Measurements from ENCODE around the gene KCNG2. TPM values are rescaled to one million over a fixed set of nuclear protein-coding genes. Genes with fewer than 3 reads are reported as not detected.
A peak's percentile ranks its signal among the peaks of the same experiment; 100 is the strongest.

KCNG2 gene
- total RNA-seq, 2 experiments from 2014 or later = not detected

- Mint-ChIP-seq H3K27me3 (no peaks in the 10 kb centered on the region), H3K27ac (no peak overlapping the region), H3K4me3 (no peak overlapping the region), H3K9me3 (peaks cover 6% of the 10 kb centered on the region), H3K4me1 (peaks cover 10% of the 10 kb centered on the region), H3K36me3 (ENCODE audit: low read depth) (peaks cover 33% of the 10 kb centered on the region)
- CTCF ChIA-PET = interaction anchor here (1.0 kb wide), 1 partner anchor 254 kb away, joined by 3 read pairs; no protein-coding TSS in a partner anchor
- DNase-seq = peak; percentile 13
- POLR2A ChIA-PET = no interaction called here
Measured at GRCh38 chr18:79904357-79905147, 106.8 kb downstream of the KCNG2 start.

GRCh38 chr18:79905389-79905911 lies 107.7 kb downstream of the KCNG2 start:
- Mint-ChIP-seq H3K27me3 (no peaks in the 10 kb centered on the region), H3K36me3 (ENCODE audit: low read depth) (peaks cover 31% of the 10 kb centered on the region), H3K4me1 (peaks cover 10% of the 10 kb centered on the region), H3K9me3 (peaks cover 6% of the 10 kb centered on the region), H3K4me3 (no peak overlapping the region), H3K27ac (peak overlapping the region; percentile 52)
- ChIA-PET CTCF (interaction anchor here (1.0 kb wide), 1 partner anchor 253 kb away, joined by 3 read pairs; no protein-coding TSS in a partner anchor), POLR2A (no interaction called here)
- DNase-seq = no peak

GRCh38 chr18:79905993-79906392 lies 108.3 kb downstream of the KCNG2 start:
- peaks cover 30% of the 10 kb centered on the region for H3K36me3 Mint-ChIP-seq (ENCODE audit: low read depth)
- no peak overlapping the region for H3K4me3 Mint-ChIP-seq
- peaks cover 10% of the 10 kb centered on the region for H3K4me1 Mint-ChIP-seq
- H3K27ac Mint-ChIP-seq = peak overlapping the region; percentile 52
- ChIA-PET CTCF (interaction anchor here (0.6 to 1.0 kb wide), 2 partner anchors 15 to 253 kb away, joined by 3 read pairs; no protein-coding TSS in a partner anchor), POLR2A (no interaction called here)
- no peak for DNase-seq
- H3K9me3 Mint-ChIP-seq = peaks cover 6% of the 10 kb centered on the region
- no peaks in the 10 kb centered on the region for H3K27me3 Mint-ChIP-seq

GRCh38 chr18:79906706-79907105 lies 109.0 kb downstream of the KCNG2 start:
- POLR2A ChIA-PET = no interaction called here
- CTCF ChIA-PET = interaction anchor here (0.6 kb wide), 1 partner anchor 16 kb away, joined by 3 read pairs; no protein-coding TSS in a partner anchor
- peaks cover 28% of the 10 kb centered on the region for H3K36me3 Mint-ChIP-seq (ENCODE audit: low read depth)
- no peaks in the 10 kb centered on the region for H3K27me3 Mint-ChIP-seq
- no peak overlapping the region for H3K27ac Mint-ChIP-seq
- peaks cover 10% of the 10 kb centered on the region for H3K4me1 Mint-ChIP-seq
- DNase-seq = no peak
- H3K4me3 Mint-ChIP-seq = no peak overlapping the region
- peaks cover 2% of the 10 kb centered on the region for H3K9me3 Mint-ChIP-seq

GRCh38 chr18:79910563-79911343 lies 113.0 kb downstream of the KCNG2 start:
- H3K9me3 Mint-ChIP-seq = no peaks in the 10 kb centered on the region
- peaks cover 28% of the 10 kb centered on the region for H3K36me3 Mint-ChIP-seq (ENCODE audit: low read depth)
- ChIA-PET CTCF (no interaction called here), POLR2A (no interaction called here)
- DNase-seq = peak; percentile 11
- no peak overlapping the region for H3K27ac Mint-ChIP-seq
- peaks cover 12% of the 10 kb centered on the region for H3K4me1 Mint-ChIP-seq
- no peaks in the 10 kb centered on the region for H3K27me3 Mint-ChIP-seq
- H3K4me3 Mint-ChIP-seq = no peak overlapping the region

GRCh38 chr18:79911344-79912270 lies 113.9 kb downstream of the KCNG2 start:
- Mint-ChIP-seq H3K27me3 (no peaks in the 10 kb centered on the region), H3K27ac (no peak overlapping the region), H3K9me3 (peaks cover 2% of the 10 kb centered on the region), H3K4me3 (no peak overlapping the region), H3K4me1 (peaks cover 5% of the 10 kb centered on the region), H3K36me3 (ENCODE audit: low read depth) (peaks cover 33% of the 10 kb centered on the region)
- no peak for DNase-seq
- POLR2A ChIA-PET = no interaction called here
- CTCF ChIA-PET = no interaction called here

- Mint-ChIP-seq H3K27ac (no peak overlapping the region), H3K4me3 (no peak overlapping the region), H3K9me3 (peaks cover 2% of the 10 kb centered on the region), H3K4me1 (peaks cover 5% of the 10 kb centered on the region), H3K36me3 (ENCODE audit: low read depth) (peaks cover 37% of the 10 kb centered on the region), H3K27me3 (no peaks in the 10 kb centered on the region)
- POLR2A ChIA-PET = no interaction called here
- CTCF ChIA-PET = no interaction called here
- peak; percentile 24 for DNase-seq
Measured at GRCh38 chr18:79912409-79912991, 114.8 kb downstream of the KCNG2 start.

- Mint-ChIP-seq H3K27ac (no peak overlapping the region), H3K27me3 (no peaks in the 10 kb centered on the region), H3K36me3 (ENCODE audit: low read depth) (peaks cover 38% of the 10 kb centered on the region), H3K4me1 (peaks cover 5% of the 10 kb centered on the region), H3K9me3 (peaks cover 2% of the 10 kb centered on the region), H3K4me3 (no peak overlapping the region)
- ChIA-PET POLR2A (no interaction called here), CTCF (no interaction called here)
- DNase-seq = peak; percentile 9
Measured at GRCh38 chr18:79912994-79913831, 115.5 kb downstream of the KCNG2 start.

GRCh38 chr18:79914614-79915160 lies 116.9 kb downstream of the KCNG2 start:
- CTCF ChIA-PET = no interaction called here
- peaks cover 2% of the 10 kb centered on the region for H3K9me3 Mint-ChIP-seq
- peaks cover 5% of the 10 kb centered on the region for H3K4me1 Mint-ChIP-seq
- H3K36me3 Mint-ChIP-seq (ENCODE audit: low read depth) = peaks cover 34% of the 10 kb centered on the region
- no peak overlapping the region for H3K4me3 Mint-ChIP-seq
- peak; percentile 9 for DNase-seq
- POLR2A ChIA-PET = no interaction called here
- H3K27me3 Mint-ChIP-seq = no peaks in the 10 kb centered on the region
- H3K27ac Mint-ChIP-seq = no peak overlapping the region

- ChIA-PET POLR2A (no interaction called here), CTCF (no interaction called here)
- peaks cover 5% of the 10 kb centered on the region for H3K4me1 Mint-ChIP-seq
- peak; percentile 10 for DNase-seq
- peaks cover 2% of the 10 kb centered on the region for H3K9me3 Mint-ChIP-seq
- H3K27ac Mint-ChIP-seq = no peak overlapping the region
- no peaks in the 10 kb centered on the region for H3K27me3 Mint-ChIP-seq
- no peak overlapping the region for H3K4me3 Mint-ChIP-seq
- H3K36me3 Mint-ChIP-seq (ENCODE audit: low read depth) = peaks cover 34% of the 10 kb centered on the region
Measured at GRCh38 chr18:79915161-79916127, 117.7 kb downstream of the KCNG2 start.

GRCh38 chr18:79916128-79916494 lies 118.4 kb downstream of the KCNG2 start:
- Mint-ChIP-seq H3K4me1 (peaks cover 5% of the 10 kb centered on the region), H3K9me3 (peaks cover 2% of the 10 kb centered on the region), H3K4me3 (no peak overlapping the region), H3K36me3 (ENCODE audit: low read depth) (peaks cover 34% of the 10 kb centered on the region), H3K27me3 (no peaks in the 10 kb centered on the region), H3K27ac (no peak overlapping the region)
- POLR2A ChIA-PET = no interaction called here
- peak; percentile 3 for DNase-seq
- CTCF ChIA-PET = no interaction called here

All from activated CD4-positive, alpha-beta memory T cell treated with anti-CD3 and anti-CD28 coated beads, Interleukin-2, amount 10 ng/mL, durations not matched to agents 7 days and 5 days (primary cell).